Measurements from ENCODE around the gene PMAIP1.
A peak's percentile ranks its signal among the peaks of the same experiment; 100 is the strongest.
"Not testable (repeated sequence)": the region's sequence is repeated elsewhere in the genome, so short reads cannot be mapped to it uniquely, and the experiment has no call there.

PMAIP1 gene

DNA sequence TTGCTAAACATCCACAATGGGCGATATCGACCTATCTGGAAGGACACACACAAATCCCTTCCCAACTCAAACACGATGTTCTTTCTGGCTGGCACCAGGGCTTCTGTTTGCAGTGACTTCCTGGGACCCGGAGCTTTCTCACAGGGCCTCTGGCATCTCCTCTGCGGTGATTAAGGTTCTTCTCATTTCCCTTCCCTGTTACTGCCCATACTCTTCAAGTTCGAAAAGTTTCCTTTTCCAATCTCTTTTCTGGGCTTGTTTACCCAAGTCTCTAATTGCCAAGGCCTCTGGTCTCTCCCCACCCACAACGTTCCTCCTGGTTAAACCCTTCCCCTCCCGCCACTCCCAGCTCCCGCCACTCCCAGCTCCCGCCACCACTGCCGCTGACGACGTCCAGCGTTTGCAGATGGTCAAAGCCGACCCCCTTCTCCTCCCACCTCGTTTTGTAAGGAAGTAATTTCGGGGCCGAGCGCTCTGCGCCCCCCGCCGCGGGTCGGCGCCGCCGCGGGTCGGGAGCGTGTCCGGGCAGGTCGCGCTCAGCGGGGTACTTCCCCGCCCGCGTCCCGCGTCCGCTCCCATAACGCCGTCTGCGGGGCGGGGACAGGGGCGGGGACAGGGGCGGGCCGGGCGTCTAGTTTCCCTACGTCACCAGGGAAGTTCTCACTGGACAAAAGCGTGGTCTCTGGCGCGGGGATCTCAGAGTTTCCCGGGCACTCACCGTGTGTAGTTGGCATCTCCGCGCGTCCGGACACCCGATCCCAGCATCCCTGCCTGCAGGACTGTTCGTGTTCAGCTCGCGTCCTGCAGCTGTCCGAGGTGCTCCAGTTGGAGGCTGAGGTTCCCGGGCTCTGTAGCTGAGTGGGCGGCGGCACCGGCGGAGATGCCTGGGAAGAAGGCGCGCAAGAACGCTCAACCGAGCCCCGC lies at the start of gene PMAIP1:
PMAIP1 (plus strand) TSS at position 699 of the 924 bp plus-strand sequence; CDS start at position 881, 182 bp downstream.
- peak; percentile 78 for DNase-seq (ENCODE audit: low read depth, low spot score)
- peak within 1 kb of the TSS; percentile 98 for H3K27ac ChIP-seq

GRCh38 chr18:59851784-59852399 lies 47.9 kb upstream of the PMAIP1 start:
- H3K27ac ChIP-seq = no peak overlapping the region
- no peak for DNase-seq (ENCODE audit: low read depth, low spot score)

DNA sequence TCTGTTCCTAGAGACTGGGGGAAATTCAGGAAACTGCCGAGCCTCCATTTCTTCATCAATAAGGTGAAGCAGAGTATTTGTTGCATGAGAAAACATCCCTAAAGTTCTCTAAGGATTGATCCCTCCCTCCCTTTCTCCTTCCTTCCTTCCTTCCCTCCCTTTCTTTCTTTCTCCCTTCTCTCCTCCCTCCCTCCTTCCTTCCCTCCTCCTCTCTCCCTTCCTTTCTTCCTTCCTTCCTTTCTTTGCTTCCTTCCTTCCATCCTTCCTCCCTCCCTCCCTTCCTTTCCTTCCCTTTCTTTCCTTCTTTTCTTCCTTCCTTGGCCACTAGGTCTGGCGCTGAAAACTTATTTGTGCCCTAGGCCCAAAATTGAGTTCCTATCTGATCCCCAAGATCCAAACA lies 47.2 kb upstream of the PMAIP1 start:
- H3K27ac ChIP-seq = no peak overlapping the region
- no peak for DNase-seq (ENCODE audit: low read depth, low spot score)

DNA sequence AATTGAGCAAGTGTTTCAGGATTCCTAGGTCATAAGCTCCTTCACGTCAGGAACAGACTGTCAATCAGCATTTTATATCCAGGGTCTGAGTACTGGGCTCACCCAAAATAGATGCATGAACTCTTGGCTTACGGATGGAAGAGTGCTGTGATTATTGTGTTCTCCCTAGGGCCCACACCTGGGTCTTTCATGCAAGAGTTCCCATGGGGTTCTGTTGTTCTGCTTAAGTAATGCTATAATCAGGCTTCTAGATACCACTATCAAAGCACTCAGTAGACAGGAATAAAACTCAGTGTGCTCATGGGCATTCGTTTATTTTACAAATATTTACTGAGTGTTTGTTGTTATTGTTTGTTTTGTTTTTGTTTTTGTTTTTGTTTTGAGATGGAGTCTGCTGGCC lies 46.4 kb upstream of the PMAIP1 start:
- no peak for DNase-seq (ENCODE audit: low read depth, low spot score)
- H3K27ac ChIP-seq = no peak overlapping the region

- H3K27ac ChIP-seq; DNase-seq (ENCODE audit: low read depth, low spot score): not testable (repeated sequence)
Measured at GRCh38 chr18:59853988-59854387, 45.8 kb upstream of the PMAIP1 start.

- no peak for DNase-seq (ENCODE audit: low read depth, low spot score)
Measured at GRCh38 chr18:59861009-59861408, 38.8 kb upstream of the PMAIP1 start.

DNA sequence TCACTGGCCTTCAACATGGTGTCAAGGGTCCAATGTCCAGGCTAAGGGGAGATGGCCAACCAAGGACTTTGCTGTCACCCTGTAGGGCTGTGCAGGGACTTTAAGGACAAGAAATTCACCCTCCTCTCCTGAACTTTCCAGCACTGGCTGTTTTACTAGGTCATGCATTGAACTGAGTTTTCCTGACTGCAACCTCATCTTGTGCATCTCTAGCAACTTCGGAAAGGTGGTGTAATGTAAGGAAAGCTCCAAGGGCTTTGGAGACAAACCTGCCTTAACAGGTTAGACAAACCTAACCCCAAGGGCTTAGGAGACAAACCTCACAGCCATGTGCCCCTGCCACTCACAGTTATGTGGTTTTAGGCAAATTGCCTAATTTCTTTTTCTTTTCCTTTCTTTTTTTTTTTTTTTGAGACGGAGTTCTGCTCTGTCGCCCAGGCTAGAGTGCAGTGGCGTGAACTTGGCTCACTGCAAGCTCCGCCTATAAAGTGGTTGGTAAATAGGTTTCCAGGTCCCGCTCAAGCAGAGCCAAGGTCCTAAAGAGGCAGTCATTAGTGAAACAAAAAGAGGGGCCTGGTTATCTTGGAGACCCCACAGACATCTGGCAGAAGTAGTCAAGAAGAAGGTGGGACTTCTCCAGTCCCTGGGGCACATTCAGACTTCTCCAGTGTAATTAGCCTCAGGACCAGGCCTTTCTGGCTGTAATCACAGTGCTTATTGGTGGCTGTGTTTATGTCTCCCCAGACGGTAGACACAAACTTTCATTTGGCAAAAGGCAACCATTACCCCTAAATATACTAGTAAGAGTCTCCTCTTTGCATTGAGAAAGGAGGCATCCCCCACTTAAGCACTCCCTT lies 37.6 kb upstream of the PMAIP1 start:
- no peak overlapping the region for H3K27ac ChIP-seq
- DNase-seq (ENCODE audit: low read depth, low spot score) = no peak

More at GRCh38 chr18:59861009-59861408, 38.8 kb upstream of the PMAIP1 start:
- no peak overlapping the region for H3K27ac ChIP-seq

GRCh38 chr18:59865241-59865986 lies 34.4 kb upstream of the PMAIP1 start:
- no peak overlapping the region for H3K27ac ChIP-seq
- DNase-seq (ENCODE audit: low read depth, low spot score) = no peak

DNA sequence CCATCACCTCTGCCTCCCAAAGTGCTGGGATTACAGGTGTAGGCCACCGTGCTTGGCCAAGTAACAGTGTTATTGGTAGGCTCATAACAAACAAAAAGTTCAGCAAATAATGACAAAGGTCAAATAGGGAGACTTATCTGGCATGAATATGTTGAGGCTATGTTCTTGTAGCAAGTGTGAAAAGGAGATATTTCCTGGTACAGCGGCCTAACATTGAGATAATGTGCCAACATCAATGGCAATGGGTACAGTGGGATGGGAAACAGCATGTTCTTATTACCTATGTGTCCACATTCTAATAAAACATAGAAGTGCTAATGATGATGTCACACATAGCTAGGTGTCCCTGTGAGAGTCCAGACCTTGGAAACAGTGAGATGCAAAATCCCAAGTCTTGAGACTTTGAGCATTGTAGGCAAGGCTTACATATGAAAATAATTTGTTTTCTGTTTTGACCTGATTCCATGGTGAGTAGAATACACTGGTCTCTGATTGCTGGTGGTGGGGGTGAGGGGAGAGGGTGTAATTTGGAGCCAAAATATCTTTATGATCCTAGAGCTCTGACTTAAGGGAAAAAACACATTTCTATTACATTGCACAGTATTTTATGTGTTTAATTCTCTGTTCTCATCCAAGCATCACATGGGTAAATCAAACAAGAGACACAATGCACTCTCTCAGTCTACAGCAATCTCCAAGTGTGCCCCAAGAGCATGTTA lies 33.1 kb upstream of the PMAIP1 start:
- no peak overlapping the region for H3K27ac ChIP-seq
- no peak for DNase-seq (ENCODE audit: low read depth, low spot score)

GRCh38 chr18:59867337-59868104 lies 32.3 kb upstream of the PMAIP1 start:
- H3K27ac ChIP-seq = no peak overlapping the region
- no peak for DNase-seq (ENCODE audit: low read depth, low spot score)

- no peak for DNase-seq (ENCODE audit: low read depth, low spot score)
Measured at GRCh38 chr18:59870623-59871130, 29.1 kb upstream of the PMAIP1 start.

DNA sequence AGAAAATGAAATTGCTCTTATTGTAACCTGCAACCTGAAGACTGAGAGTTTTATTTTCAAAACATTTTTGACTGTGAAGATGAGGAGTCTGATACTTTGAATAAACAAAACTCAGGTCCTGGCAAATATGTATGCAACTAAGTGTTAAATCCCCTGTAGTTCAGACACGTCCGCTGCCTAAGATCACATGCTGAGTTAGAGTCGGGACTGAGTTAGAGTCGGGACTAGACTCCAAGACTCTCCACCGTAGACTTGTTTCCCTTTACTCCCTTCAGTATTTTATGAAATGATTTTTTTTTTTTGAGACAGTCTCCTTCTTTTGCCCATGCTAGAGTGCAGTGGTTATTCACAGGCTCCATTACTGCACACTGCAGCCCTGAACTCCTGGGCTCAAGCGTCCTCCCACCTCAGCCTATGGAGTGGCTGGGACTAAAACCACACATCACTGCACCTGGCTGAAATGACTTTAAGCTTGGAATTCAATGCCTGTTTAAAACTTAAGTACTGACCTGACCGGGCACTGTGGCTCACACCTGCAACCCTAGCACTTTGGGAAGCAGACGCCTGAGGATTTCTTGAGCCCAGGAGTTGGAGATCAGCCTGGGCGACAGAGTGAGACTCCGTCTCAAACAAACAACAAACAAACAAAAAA lies 28.0 kb upstream of the PMAIP1 start:
- no peak overlapping the region for H3K27ac ChIP-seq
- DNase-seq (ENCODE audit: low read depth, low spot score) = no peak

More at GRCh38 chr18:59870623-59871130, 29.1 kb upstream of the PMAIP1 start:
- no peak overlapping the region for H3K27ac ChIP-seq

DNA sequence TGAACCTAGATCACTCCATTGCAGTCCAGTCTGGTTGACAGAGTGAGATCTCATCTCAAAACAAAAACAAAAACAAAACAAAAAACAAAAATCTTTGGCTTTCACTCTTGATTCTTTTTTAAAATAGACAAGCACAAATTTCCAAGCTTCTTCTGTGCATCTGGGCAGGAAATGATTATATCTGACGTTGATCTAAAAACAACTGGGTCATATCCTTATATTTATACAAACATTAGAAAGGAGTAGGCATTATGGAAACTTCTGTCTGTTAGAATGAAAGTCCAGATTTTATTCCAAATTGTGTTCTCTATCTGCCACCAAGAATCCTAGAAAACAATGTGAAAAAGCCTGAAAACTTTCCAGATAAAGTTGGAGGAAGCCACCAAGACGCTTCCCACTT lies 26.2 kb upstream of the PMAIP1 start:
- DNase-seq (ENCODE audit: low read depth, low spot score) = no peak
- no peak overlapping the region for H3K27ac ChIP-seq

GRCh38 chr18:59874166-59874565 lies 25.6 kb upstream of the PMAIP1 start:
- H3K27ac ChIP-seq = no peak overlapping the region
- DNase-seq (ENCODE audit: low read depth, low spot score) = no peak

GRCh38 chr18:59876310-59876626 lies 23.5 kb upstream of the PMAIP1 start:
- H3K27ac ChIP-seq = no peak overlapping the region
- DNase-seq (ENCODE audit: low read depth, low spot score) = no peak

DNA sequence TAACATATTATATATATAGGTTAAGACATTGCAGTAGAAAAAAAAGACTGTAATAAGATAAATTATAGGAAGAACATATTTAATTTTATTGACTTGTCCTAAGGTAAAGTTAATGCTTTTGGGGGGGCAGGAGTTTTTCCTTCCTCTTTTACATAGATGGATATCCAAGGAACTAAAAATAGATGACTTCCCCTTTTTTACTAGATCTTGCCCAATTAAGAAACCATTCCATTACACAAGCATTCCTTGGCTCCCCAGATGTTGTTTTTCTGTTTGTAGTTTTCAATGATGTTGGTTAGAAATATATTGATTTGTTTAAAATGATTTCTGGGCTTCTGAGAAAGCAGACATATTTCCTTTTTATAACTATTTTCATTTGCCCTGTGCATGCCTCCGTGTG lies 22.4 kb upstream of the PMAIP1 start:
- no peak overlapping the region for H3K27ac ChIP-seq
- no peak for DNase-seq (ENCODE audit: low read depth, low spot score)

- no peak overlapping the region for H3K27ac ChIP-seq
- no peak for DNase-seq (ENCODE audit: low read depth, low spot score)
Measured at GRCh38 chr18:59878644-59879043, 21.2 kb upstream of the PMAIP1 start.

Data from epithelial cell of prostate (primary cell).